Stimulated activated CD8-positive, alpha-beta memory T cell treated with anti-CD3 and anti-CD28 coated beads, Interleukin-12 subunit alpha, Interleukin-12 subunit beta, amount 100 ng/mL, for 24 hours (primary cell): Measurements from ENCODE around the gene RHOF.

Experiments used
- DNase-seq: peaks from one replicate; pipeline ENCODE4 v3.0.0-alpha.2; 2020; ENCODE audit errors: extremely low read depth

Gene RHOF

DNA sequence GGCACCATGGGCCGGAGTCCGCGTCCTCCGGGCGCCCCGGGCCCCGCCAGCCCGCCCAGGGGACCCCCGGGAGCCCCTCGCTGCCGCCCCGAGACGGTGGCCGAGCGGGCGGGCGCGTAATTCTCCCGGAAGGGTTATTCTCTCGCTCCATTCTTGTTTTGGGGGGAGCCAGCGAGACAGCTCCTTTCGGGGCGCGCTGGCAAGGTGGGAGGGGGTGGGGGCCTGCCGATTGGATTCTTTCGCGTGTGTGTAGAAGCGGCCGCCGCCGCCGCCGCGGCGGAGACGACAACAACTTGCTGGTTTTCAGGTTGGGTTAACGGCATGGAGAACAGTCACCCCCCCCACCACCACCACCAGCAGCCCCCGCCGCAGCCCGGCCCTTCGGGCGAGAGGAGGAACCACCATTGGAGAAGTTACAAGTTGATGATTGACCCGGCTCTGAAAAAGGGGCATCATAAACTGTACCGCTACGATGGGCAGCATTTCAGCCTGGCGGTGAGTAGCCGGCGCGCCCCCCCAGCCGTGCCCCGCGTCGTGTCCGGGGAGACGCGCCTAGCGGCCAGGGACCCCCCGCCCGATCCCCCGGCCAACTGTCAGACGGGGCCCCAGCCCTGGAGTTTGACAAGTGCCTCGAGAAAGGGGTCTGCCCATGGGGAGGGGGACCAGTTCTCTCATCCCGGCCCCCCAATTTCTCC is 11.1 kb upstream of the RHOF start:
- no peak for DNase-seq

DNA sequence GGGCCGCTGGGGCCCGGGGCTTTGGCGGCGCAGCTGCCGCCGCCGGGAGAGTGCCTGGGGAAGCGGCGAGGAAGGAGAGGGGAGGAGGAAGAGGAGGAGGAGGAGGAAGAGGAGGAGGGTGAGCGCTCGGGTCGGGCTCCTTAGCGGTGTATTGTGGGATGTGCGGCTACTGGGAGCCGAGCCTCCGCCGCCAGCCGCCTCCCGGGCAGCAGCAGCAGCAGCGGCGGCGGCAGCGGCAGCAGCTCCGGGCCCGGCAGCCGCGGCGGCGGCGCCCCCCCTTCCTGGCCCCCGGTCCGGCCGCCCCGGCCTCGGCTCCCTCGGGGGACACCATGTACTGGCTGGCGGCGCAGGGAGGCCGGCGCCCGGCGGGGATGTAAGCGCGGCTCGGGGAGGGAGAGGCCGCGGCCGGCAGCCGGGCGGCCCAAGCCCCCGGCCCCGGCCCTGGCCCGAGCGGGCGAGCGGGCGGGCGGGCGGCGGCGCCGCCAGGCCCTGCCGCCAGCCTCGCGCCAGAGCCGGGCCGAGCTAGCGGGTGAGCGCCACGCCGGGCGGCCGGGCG is 10.5 kb upstream of the RHOF start, which contains the start of gene SETD1B:
SETD1B (plus strand) TSS at position 149 of the 556 bp plus-strand sequence. CDS start 729 bp downstream, outside the sequence.
- DNase-seq, result no peak

GRCh38 chr12:121802843-121803698 is 9.6 kb upstream of the RHOF start:
- peak; percentile 73 for DNase-seq

DNA sequence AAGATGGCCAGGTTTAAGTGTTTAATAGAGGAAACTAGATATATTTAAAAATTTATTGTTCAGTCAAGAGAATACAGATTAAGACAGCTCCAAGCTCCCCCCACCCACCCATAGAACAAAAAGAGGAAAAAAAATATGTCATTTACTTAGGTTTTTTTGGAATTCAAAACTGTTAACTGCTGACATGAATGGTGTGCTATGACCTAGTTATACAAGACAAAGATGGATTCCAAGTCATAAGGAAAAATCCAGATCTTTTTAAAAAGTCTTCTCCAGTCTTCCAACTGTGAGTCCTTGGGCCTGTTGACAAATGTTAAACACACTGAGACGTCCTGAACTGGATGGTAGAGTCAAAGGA is 9.0 kb upstream of the RHOF start:
- no peak for DNase-seq

DNA sequence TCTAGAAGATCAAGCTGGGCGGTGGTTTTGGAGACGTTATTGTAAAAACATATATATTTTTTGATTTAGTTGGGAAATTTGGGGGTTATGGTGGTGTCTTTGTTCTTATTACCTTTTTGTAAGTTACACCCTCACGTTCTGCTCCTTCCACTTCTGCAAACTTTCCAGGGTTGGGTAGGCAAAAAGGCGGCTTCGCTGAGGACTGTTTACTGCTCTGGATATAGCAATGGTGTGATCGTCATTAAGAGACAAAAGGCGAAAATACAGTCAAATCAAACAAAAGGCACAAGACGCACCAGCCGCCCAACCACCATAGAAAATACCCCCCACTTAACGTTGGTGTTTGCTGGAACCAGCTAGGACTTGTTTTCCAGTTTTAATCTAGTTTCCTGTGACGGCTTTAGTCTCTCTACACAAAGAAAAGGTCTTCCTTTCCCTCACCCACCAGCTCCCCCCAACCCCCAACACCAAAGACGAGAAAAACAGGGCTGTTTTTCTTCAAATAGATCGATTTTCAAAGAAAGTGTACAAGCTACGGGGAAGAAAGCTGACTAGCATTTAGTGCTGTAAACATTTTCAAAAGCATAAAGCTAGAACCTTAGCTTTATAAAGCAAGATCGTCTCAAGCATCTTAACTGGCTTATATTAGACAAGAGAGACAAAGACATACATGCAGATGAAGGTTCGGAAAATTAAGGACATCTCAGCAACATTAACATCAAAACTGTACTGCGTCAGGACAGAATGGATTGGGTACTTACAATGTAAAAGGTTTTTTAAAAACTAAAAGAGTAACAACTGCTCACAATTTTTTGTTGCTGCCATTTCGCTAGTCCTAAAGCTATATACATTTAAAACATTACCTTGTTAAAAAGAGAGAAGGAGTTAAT is 8.4 kb upstream of the RHOF start:
- no peak for DNase-seq

GRCh38 chr12:121800694-121801594 is 7.5 kb upstream of the RHOF start:
- DNase-seq, result no peak

DNA sequence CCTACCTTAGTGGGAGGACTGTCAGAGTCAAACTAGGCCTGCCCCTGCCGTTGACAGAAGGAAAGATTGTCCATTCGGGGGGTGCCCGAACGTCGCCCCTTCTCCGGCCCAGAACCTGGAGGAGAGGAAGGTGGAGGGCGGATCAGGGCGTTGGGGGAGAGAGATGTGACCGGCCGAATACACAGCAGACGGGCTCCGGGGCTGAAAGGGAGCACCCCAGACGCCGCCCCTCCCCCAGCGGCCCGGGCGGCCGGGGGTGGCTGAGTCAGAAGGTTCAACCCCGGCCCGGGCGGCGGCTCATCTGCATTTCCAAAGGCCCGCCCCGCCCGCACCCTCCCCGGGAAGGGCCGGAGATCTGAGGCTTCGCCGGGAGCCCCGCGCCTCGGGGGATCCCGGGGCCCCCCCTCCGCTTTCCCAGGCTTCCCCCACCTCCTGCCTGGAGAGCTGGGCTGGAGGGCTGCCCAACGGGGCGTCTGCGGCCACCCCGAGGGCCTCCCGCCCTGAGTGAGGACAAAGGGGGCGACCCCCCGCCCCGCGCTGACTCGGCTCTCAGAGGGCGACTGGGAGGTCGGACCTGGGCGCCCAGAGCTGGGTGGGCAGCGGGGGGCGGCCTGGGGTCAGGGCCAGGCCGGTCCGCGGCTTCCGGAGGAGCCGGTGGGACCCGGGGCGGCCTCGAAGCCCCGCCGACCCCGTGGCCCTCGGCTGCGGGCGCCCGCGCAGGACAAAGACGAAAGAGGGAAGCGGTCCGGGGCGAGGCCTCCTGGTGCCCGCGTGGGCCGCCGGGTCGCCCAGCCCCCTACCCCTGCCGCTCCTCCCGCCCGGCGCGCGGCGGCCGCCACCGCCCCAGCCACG is 6.6 kb upstream of the RHOF start:
- DNase-seq, result no peak

GRCh38 chr12:121799156-121799841 is 5.8 kb upstream of the RHOF start:
- DNase-seq, result no peak

- no peak for DNase-seq
These were observed 5.3 kb upstream of the RHOF start for GRCh38 chr12:121798787-121799155.

DNA sequence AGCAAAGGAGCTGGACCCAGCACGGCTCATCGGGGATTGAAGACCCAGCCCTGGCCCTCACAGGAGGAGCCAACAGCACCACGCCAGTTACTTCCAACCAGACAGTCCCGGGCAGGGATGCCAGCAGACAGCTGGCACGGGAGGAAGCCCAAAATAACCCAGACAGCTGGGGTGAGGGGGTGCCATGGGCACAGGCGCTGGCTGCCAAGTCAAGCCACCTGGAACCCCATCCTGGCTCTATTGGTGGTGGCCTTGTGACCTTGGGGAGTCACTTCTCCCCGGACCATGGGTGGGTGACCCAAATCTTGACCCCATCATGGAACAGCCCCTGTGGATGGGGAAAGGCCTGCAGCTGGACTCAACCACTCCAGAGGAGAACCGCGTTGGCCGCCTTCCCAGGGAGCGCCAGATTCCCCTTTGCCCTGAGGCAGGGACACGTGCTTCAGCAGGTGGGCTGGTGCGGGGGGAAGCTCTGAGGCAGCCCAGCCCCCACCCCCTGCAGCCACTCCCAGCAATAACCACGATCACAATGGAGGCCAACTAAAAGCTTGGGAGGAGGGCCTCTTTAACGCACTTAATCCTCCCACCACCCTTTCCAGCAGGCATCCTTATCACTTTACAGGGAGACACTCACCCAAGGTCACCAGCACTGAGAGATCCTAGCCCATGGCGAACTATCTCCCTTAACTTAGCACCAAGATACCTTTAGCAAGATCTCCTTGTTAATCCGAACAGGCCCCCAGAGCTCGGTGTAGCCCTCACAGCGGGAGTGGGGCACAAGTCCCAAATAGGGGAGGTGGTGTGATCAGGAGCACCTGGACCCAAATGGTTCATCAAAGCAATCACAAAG is 4.7 kb upstream of the RHOF start:
- no peak for DNase-seq

DNA sequence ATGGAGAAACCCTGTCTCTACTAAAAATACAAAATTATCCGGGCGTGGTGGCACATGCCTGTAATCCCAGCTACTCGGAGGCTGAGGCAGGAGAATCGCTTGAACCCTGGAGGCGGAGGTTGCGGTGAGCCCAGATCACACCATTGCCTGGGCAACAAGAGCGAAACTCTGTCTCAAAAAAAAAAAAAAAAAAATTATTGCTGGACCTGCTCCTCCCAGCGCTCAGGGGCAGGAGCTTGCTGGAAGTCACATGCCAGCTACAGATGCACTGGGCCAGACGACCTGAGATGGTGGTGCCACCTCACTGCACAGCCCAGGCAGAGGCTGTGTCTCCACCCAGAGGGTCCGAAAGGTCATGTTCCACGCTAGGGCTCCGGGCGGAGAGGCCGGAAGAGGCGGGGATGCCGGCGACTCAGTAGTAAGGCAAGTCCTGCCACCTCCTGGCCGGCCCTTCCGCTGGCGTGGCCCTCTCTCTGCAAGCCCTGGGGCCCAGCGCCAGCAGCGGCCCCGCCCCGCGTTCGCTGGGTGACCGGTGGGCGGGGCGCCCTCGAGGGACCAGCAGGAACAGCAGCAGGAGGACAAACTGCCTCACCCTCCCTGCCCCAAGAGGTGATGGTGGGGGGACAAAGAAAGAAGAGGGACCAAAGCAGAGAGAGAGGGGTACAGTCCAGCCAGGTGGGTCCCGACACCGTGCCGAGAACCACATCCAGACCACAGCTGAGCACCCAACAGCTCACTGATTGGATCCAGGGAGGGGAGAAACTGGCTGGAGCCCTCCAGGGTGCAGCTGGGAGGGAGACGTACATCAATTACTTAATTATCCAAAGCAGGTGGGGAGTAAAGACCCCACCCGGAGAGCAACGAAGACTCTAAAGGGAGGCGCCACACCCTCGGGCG is 3.6 kb upstream of the RHOF start:
- no peak for DNase-seq

- DNase-seq, result no peak
These were observed 1.8 kb upstream of the RHOF start for GRCh38 chr12:121795034-121795968.

DNA sequence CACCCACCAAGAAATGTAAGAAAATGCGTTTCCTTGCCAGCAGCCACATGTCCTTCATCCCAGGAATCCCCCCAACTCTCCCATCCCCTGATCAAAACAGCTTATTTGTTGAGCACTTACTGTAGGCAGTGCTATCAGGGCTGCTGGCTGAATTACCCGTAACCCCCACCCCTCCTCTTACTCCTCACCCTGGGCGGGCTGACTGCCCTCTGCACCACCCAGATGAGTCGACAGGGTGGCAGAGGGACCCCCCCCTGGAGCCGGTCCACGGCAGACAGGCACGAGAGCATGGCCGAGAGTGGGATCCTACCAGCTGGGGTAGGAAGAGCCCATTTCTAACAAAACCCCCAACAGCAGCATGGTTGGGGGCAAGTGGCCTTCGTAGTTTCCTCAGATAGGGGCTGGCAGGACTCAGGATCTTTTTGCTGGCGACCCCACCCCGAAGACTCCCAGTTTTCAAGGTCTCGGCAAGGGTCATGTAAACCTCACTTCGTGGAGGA is 1.1 kb upstream of the RHOF start:
- DNase-seq, result no peak

DNA sequence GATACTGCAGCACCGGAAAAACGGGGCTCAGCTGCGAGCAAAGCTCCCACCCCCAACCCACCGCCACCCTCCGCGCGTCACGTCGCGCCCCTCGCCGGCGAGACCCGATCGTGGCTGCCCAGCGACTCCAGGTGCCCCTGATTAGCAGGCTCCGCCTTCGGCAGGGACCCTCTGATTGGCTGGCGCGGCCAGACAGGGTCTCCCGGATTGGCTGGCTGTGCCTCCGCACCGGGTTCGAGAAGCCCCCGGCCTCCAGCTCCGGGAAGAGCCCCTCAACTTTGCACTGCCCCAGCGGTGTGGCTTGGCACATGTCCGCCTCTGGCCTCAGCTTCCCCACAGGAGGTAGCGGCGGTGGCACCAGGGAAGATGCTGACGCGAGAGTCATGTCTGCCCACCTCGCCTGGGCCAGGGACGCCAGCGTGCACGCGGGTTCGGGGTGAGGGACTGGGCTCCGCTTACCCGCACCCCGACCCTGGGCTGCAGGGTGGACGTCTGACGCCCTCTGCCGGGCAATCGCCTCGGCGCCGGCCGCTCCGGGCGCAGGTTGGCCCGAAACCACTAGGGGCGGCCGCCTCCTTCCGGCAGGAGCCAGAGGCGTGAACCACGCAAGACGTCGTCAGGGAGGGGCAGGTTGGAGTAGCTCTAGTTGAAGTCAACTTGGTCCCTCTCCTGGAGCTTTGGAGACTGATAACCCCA is 498 bp upstream of the RHOF start:
- DNase-seq, result peak; percentile 84
